Measurements from ENCODE around the gene COL18A1. TPM values are rescaled to one million over a fixed set of nuclear protein-coding genes. Genes with fewer than 3 reads are reported as not detected.

Gene COL18A1
- total and polyA plus RNA-seq, 9 of the 15 experiments (the other 6 are each of a cell fraction or from before 2014, with no cell fraction given), result 0.14 to 16.4 (median 2.0) TPM

DNA sequence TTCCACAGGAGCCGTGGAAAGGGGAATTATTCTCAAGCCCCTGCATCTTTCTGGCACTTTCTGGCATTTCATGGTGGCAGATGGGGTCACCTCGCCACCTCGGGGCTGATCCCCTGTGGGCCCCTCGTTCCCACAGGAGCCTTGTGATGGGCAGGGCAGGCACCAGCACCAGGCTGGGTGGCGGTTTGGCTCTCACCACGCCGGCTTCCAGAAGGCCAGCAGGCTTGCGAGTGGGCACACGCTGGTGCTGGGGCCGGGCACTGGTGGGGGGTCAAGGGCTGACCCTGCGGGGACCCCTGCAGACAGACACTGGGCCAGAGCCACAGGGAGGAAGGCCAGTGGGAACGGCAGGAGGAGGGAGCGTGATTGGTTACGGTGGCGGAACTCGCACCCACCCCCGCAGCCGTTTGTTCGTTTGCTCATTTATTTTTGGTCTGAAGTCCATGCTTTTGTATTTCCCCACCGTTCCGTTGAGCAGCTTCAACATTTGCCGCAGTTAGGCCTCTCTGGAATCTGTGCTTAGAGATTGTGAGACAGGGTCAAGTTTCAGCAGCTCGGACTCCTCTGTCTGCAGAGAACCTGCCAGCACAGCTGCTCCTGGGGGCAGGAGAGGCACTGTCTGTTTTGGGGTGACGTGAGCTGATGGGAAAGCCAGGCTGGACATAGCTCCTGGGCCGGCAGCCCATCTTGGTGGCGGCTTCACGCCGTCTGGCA, 5.3 kb downstream of the COL18A1 start (continued):
- TF ChIP-seq, protein P1, sequence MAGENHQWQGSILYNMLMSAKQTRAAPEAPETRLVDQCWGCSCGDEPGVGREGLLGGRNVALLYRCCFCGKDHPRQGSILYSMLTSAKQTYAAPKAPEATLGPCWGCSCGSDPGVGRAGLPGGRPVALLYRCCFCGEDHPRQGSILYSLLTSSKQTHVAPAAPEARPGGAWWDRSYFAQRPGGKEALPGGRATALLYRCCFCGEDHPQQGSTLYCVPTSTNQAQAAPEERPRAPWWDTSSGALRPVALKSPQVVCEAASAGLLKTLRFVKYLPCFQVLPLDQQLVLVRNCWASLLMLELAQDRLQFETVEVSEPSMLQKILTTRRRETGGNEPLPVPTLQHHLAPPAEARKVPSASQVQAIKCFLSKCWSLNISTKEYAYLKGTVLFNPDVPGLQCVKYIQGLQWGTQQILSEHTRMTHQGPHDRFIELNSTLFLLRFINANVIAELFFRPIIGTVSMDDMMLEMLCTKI (IDR thresholded peaks at IDR 0.05; ENCODE audit: partially characterized antibody), result no peak
- TF ChIP-seq, protein P2, sequence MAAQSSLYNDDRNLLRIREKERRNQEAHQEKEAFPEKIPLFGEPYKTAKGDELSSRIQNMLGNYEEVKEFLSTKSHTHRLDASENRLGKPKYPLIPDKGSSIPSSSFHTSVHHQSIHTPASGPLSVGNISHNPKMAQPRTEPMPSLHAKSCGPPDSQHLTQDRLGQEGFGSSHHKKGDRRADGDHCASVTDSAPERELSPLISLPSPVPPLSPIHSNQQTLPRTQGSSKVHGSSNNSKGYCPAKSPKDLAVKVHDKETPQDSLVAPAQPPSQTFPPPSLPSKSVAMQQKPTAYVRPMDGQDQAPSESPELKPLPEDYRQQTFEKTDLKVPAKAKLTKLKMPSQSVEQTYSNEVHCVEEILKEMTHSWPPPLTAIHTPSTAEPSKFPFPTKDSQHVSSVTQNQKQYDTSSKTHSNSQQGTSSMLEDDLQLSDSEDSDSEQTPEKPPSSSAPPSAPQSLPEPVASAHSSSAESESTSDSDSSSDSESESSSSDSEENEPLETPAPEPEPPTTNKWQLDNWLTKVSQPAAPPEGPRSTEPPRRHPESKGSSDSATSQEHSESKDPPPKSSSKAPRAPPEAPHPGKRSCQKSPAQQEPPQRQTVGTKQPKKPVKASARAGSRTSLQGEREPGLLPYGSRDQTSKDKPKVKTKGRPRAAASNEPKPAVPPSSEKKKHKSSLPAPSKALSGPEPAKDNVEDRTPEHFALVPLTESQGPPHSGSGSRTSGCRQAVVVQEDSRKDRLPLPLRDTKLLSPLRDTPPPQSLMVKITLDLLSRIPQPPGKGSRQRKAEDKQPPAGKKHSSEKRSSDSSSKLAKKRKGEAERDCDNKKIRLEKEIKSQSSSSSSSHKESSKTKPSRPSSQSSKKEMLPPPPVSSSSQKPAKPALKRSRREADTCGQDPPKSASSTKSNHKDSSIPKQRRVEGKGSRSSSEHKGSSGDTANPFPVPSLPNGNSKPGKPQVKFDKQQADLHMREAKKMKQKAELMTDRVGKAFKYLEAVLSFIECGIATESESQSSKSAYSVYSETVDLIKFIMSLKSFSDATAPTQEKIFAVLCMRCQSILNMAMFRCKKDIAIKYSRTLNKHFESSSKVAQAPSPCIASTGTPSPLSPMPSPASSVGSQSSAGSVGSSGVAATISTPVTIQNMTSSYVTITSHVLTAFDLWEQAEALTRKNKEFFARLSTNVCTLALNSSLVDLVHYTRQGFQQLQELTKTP (IDR thresholded peaks at IDR 0.05; ENCODE audit: low read depth in 1 of 2, partially characterized antibody in 2 of 2), result no peak
- TF ChIP-seq EGR1 (conservative IDR thresholded peaks at IDR 0.05) (peak; percentile 83), ZNF263 (CRISPR knock-in tag; IDR thresholded peaks at IDR 0.05; ENCODE audit: borderline replicate concordance) (no peak), TCF3 (CRISPR knock-in tag; IDR thresholded peaks at IDR 0.05) (peak; percentile 48), MEIS2 (IDR thresholded peaks at IDR 0.05; ENCODE audit: partially characterized antibody) (no peak), PRPF4 (IDR thresholded peaks at IDR 0.05; ENCODE audit: insufficient read depth, low read depth, low read length, poor library complexity, severe bottlenecking) (no peak), ETV6 (IDR thresholded peaks at IDR 0.05; ENCODE audit: borderline replicate concordance in 1 of 2, low read depth in 2 of 2, low read length in 1 of 2) (no peak), ETV6 (CRISPR knock-in tag; IDR thresholded peaks at IDR 0.05; ENCODE audit: borderline replicate concordance) (no peak), HCFC1 (IDR thresholded peaks at IDR 0.05; ENCODE audit: low read depth, low read length) (no peak)
- TF ChIP-seq, protein P3, sequence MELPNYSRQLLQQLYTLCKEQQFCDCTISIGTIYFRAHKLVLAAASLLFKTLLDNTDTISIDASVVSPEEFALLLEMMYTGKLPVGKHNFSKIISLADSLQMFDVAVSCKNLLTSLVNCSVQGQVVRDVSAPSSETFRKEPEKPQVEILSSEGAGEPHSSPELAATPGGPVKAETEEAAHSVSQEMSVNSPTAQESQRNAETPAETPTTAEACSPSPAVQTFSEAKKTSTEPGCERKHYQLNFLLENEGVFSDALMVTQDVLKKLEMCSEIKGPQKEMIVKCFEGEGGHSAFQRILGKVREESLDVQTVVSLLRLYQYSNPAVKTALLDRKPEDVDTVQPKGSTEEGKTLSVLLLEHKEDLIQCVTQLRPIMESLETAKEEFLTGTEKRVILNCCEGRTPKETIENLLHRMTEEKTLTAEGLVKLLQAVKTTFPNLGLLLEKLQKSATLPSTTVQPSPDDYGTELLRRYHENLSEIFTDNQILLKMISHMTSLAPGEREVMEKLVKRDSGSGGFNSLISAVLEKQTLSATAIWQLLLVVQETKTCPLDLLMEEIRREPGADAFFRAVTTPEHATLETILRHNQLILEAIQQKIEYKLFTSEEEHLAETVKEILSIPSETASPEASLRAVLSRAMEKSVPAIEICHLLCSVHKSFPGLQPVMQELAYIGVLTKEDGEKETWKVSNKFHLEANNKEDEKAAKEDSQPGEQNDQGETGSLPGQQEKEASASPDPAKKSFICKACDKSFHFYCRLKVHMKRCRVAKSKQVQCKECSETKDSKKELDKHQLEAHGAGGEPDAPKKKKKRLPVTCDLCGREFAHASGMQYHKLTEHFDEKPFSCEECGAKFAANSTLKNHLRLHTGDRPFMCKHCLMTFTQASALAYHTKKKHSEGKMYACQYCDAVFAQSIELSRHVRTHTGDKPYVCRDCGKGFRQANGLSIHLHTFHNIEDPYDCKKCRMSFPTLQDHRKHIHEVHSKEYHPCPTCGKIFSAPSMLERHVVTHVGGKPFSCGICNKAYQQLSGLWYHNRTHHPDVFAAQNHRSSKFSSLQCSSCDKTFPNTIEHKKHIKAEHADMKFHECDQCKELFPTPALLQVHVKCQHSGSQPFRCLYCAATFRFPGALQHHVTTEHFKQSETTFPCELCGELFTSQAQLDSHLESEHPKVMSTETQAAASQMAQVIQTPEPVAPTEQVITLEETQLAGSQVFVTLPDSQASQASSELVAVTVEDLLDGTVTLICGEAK (IDR thresholded peaks at IDR 0.05), result no peak
- TF ChIP-seq, protein P3 (CRISPR knock-in tag; IDR thresholded peaks at IDR 0.05), result no peak
